Endothelial cell of umbilical vein (primary cell): Measurements from ENCODE around the gene NMS. TPM values are rescaled to one million over a fixed set of nuclear protein-coding genes. Genes with fewer than 3 reads are reported as not detected.

Experiments used
- BruUV-seq: library from RNA; stranded (reverse); fragments of 400-500 nt; replicated peaks from 2 replicates; lab custom pipeline; 2021; lab: Mats Ljungman, UMichigan
- CTCF ChIA-PET: fragments of 300-600, 350-600 bp; sonication (Branson Sonifier 250); formaldehyde crosslinking; loops from one replicate; lab custom pipeline; 2021; ENCODE audit warnings: antibody characterized with exemption, inconsistent platforms; lab: Charles Lee
- POLR2A ChIA-PET: fragments of 300-600, 350-600 bp; sonication (Branson Sonifier 250); formaldehyde crosslinking; loops from one replicate; lab custom pipeline; 2021; ENCODE audit warnings: antibody characterized with exemption, inconsistent platforms; lab: Charles Lee
- DNase-seq: peaks from one replicate; pipeline ENCODE4 v3.0.0-alpha.2; 2011; ENCODE audit warnings: low read depth, low spot score
- FAIRE-seq: peaks from 2 replicates; lab custom pipeline; 2011; peaks lifted over from hg19 to GRCh38; lab: Jason Lieb, UNC
- H2AFZ ChIP-seq: 2 replicates; pipeline ENCODE4 v1.6.0; 2012; ENCODE audit warnings: low read depth, low read length, control low read depth, inconsistent platforms
- H3K27ac ChIP-seq: 2 replicates; pipeline ENCODE4 v1.5.1; 2011; ENCODE audit warnings: low read depth, mild to moderate bottlenecking, control low read depth, low read length, moderate library complexity; ENCODE audit not compliant: insufficient read depth
- H3K27me3 ChIP-seq, 2 experiments: 2 replicates each; pipeline versions ENCODE4 v1.6.0 to v1.6.1; 2011; ENCODE audit warnings: low read length in 2 of 2, mixed read lengths in 1 of 2; ENCODE audit not compliant: control insufficient read depth in 2 of 2, insufficient read depth in 2 of 2
- H3K36me3 ChIP-seq, 2 experiments: 2 replicates in 1 of 2; 3 replicates in 1 of 2; pipeline ENCODE4 v1.5.1; 2011; ENCODE audit warnings: low read length in 2 of 2, mild to moderate bottlenecking in 1 of 2, moderate library complexity in 1 of 2; ENCODE audit not compliant: control insufficient read depth in 2 of 2, insufficient read depth in 2 of 2; ENCODE audit errors: extremely low read depth in 1 of 2
- H3K4me1 ChIP-seq: 3 replicates; pipeline ENCODE4 v1.5.1; 2011; ENCODE audit warnings: mild to moderate bottlenecking, low read length; ENCODE audit not compliant: control insufficient read depth, insufficient read depth; ENCODE audit errors: extremely low read depth
- H3K4me2 ChIP-seq: 2 replicates; pipeline ENCODE4 v1.6.1; 2011; ENCODE audit warnings: low read length, control low read depth, mixed read lengths; ENCODE audit not compliant: insufficient read depth
- H3K4me3 ChIP-seq, 3 experiments: fragments of 200-600 bp in 1 of 3; sonication (generic), shearing (Covaris generic) in 1 of 3; replicated peaks in 1 of 3; 2 replicates each; pipeline ENCODE4 v1.5.1; 2011 to 2016; ENCODE audit warnings: control low read depth in 3 of 3, low read length in 3 of 3, mild to moderate bottlenecking in 2 of 3, inconsistent platforms in 1 of 3, low read depth in 1 of 3, moderate library complexity in 1 of 3; ENCODE audit not compliant: insufficient read depth in 1 of 3
- H3K79me2 ChIP-seq: 2 replicates; pipeline ENCODE4 v1.6.0; 2012; ENCODE audit warnings: low read length, inconsistent platforms; ENCODE audit not compliant: control insufficient read depth, insufficient read depth
- H3K9ac ChIP-seq: replicated peaks from 2 replicates; pipeline ENCODE3; 2011; ENCODE audit warnings: low read length, control low read depth; ENCODE audit not compliant: insufficient read depth; ENCODE audit errors: extremely low read depth
- H3K9me1 ChIP-seq: replicated peaks from 3 replicates; pipeline ENCODE4 v1.6.0; 2011; ENCODE audit warnings: mild to moderate bottlenecking, low read length; ENCODE audit not compliant: control insufficient read depth, insufficient read depth; ENCODE audit errors: extremely low read depth
- H3K9me3 ChIP-seq: replicated peaks from 2 replicates; pipeline ENCODE4 v1.5.1; 2012; ENCODE audit warnings: low read length, inconsistent platforms; ENCODE audit not compliant: control insufficient read depth, insufficient read depth
- H4K20me1 ChIP-seq: replicated peaks from 2 replicates; pipeline ENCODE3; 2011; ENCODE audit warnings: mild to moderate bottlenecking, low read length; ENCODE audit not compliant: control insufficient read depth, insufficient read depth; ENCODE audit errors: extremely low read depth
- CTCF ChIP-seq, 2 donors: IDR thresholded peaks; 1 replicate in 1 of 2; 2 replicates in 1 of 2; pipeline ENCODE4 v1.5.1; 2011; ENCODE audit warnings: low read length in 2 of 2, mild to moderate bottlenecking in 2 of 2, moderate library complexity in 2 of 2, control low read depth in 1 of 2, inconsistent platforms in 1 of 2, low read depth in 1 of 2; ENCODE audit not compliant: insufficient read depth in 1 of 2; ENCODE audit errors: extremely low read depth in 1 of 2
- EZH2 ChIP-seq: IDR thresholded peaks from 2 replicates; pipeline ENCODE4 v1.6.1; 2012; ENCODE audit warnings: borderline replicate concordance, low read depth, mild to moderate bottlenecking, moderate library complexity, low read length, inconsistent platforms; ENCODE audit not compliant: severe bottlenecking
- FOS ChIP-seq: IDR thresholded peaks from 2 replicates; pipeline ENCODE4 v1.6.1; 2011; ENCODE audit warnings: mild to moderate bottlenecking, low read length, moderate library complexity, borderline replicate concordance; ENCODE audit not compliant: insufficient read depth
- GATA2 ChIP-seq: IDR thresholded peaks from 2 replicates; pipeline ENCODE4 v1.7.0; 2011; ENCODE audit warnings: low read depth, mild to moderate bottlenecking, moderate library complexity, mixed read lengths, low read length; ENCODE audit not compliant: insufficient read length, insufficient read depth
- JUN ChIP-seq: IDR thresholded peaks from 2 replicates; pipeline ENCODE4 v1.6.1; 2011; ENCODE audit warnings: borderline replicate concordance, low read depth; ENCODE audit not compliant: insufficient read length, insufficient read depth
- MAX ChIP-seq: IDR thresholded peaks from 2 replicates; pipeline ENCODE4 v1.6.1; 2011; ENCODE audit not compliant: insufficient read depth, insufficient read length
- MYC ChIP-seq: IDR thresholded peaks from one replicate; pipeline ENCODE4 v1.6.1; 2011; ENCODE audit warnings: mild to moderate bottlenecking, low read depth, low read length
- POLR2A ChIP-seq: IDR thresholded peaks from 2 replicates; pipeline ENCODE4 v1.6.1; 2012; ENCODE audit warnings: low read depth, mild to moderate bottlenecking, control low read depth, low read length
- POLR2AphosphoS5 ChIP-seq: IDR thresholded peaks from 2 replicates; pipeline ENCODE4 v1.6.1; 2012; ENCODE audit warnings: low read depth, mild to moderate bottlenecking, control low read depth, low read length, moderate library complexity; ENCODE audit not compliant: insufficient read depth
- dilution Hi-C: fragments of 300-500 bp; cut with MboI; formaldehyde crosslinking; loops from one replicate; pipeline ENCODE4 v1.15.0; 2019; ENCODE audit warnings: low sequenced_read_pairs; ENCODE audit not compliant: extremely low pct_ligation_motif_present
- intact Hi-C: fragments of 100-400 bp; cut with micrococcal nuclease; formaldehyde crosslinking; loops from one replicate; pipeline ENCODE4 v1.10.0; 2022
- polyA plus RNA-seq, 4 experiments: library from polyadenylated mRNA; depleted of rRNA in 3 of 4; stranded (reverse) in 3 of 4; unstranded in 1 of 4; fragments of >200 nt; gene quantifications; 2 replicates each; pipeline versions ENCODE4 v1.2.1 to v1.2.3, GENCODE V29; 2011 to 2012; ENCODE audit warnings: missing spikeins in 1 of 4
- total RNA-seq: library from RNA; stranded (reverse); gene quantifications from 2 replicates; pipeline ENCODE4 v1.2.3, GENCODE V29; 2021

The NMS gene
- total and polyA plus RNA-seq, 2 donors (not counting 3 experiments of a cell fraction or from before 2014, with no cell fraction given) = not detected

GRCh38 chr2:100522430-100522829 is 52.1 kb downstream of the NMS start:
- ChIA-PET CTCF (no interaction called here), POLR2A (no interaction called here)
- Histone ChIP-seq H3K79me2 (no peaks in the 10 kb centered on the region), H3K27ac (no peak overlapping the region), H4K20me1 (no peaks in the 10 kb centered on the region), H3K4me3 (no peak overlapping the region), H3K4me2 (no peak overlapping the region), H3K36me3 (no peaks in the 10 kb centered on the region), H3K9me1 (no peaks in the 10 kb centered on the region), H3K9me3 (no peaks in the 10 kb centered on the region), H3K9ac (no peak overlapping the region), H3K27me3 (no peaks in the 10 kb centered on the region), H3K4me1 (no peaks in the 10 kb centered on the region), H2AFZ (no peak overlapping the region)
- FAIRE-seq = no peak
- no peak for DNase-seq
- no TSS peak for BruUV-seq
- dilution Hi-C loops = no loop called here
- intact Hi-C loops = no loop called here
- no peak for TF ChIP-seq MAX
- no peak for TF ChIP-seq FOS
- TF ChIP-seq CTCF (IDR thresholded peaks at IDR 0.05; ENCODE audit: extremely low read depth in 1 of 2, insufficient read depth in 1 of 2, low read depth in 1 of 2, low read length in 2 of 2) = no peak
- no peak for TF ChIP-seq POLR2AphosphoS5
- TF ChIP-seq MYC = no peak
- no peak for TF ChIP-seq JUN
- no peak for TF ChIP-seq POLR2A
- TF ChIP-seq GATA2 = no peak
- no peak for TF ChIP-seq EZH2
